Measurements from ENCODE around the gene PTK7.

- TF ChIP-seq POLR2A (IDR thresholded peaks at IDR 0.05; ENCODE audit: low read depth, low read length): no peak
- no peak for TF ChIP-seq CTCF (IDR thresholded peaks at IDR 0.05; ENCODE audit: extremely low read depth in 1 of 2, insufficient read depth in 1 of 2, low read depth in 1 of 2, low read length in 2 of 2)
- TF ChIP-seq MAX (IDR thresholded peaks at IDR 0.05; ENCODE audit: insufficient read depth, insufficient read length): no peak
- no peak for TF ChIP-seq EZH2 (IDR thresholded peaks at IDR 0.05; ENCODE audit: borderline replicate concordance, low read depth, low read length, severe bottlenecking)
- no peak for TF ChIP-seq GATA2 (IDR thresholded peaks at IDR 0.05; ENCODE audit: insufficient read depth, insufficient read length, low read depth, low read length)
- no peak for TF ChIP-seq POLR2AphosphoS5 (IDR thresholded peaks at IDR 0.05; ENCODE audit: insufficient read depth, low read depth, low read length)
- no peak for TF ChIP-seq MYC (IDR thresholded peaks at IDR 0.05; ENCODE audit: low read depth, low read length)
These were observed 108.3 kb downstream of the PTK7 start for GRCh38 chr6:43184268-43184985.
